T follicular helper cell (primary cell): ENCODE results near the gene ARHGEF40.

Experiments used
- DNase-seq: peaks from one replicate; pipeline ENCODE4 v3.0.0-alpha.2; 2020; ENCODE audit warnings: low read depth

Gene ARHGEF40

GRCh38 chr14:21121122-21121521 lies 51.0 kb downstream of the ARHGEF40 start:
- no peak for DNase-seq

- no peak for DNase-seq
Observed at GRCh38 chr14:21123429-21123828, 53.3 kb downstream of the ARHGEF40 start.

GRCh38 chr14:21133901-21134300 lies 63.8 kb downstream of the ARHGEF40 start:
- no peak for DNase-seq

- no peak for DNase-seq
Observed at GRCh38 chr14:21136024-21136423, 65.9 kb downstream of the ARHGEF40 start.
